Prostate gland (tissue), 2 donors: ENCODE data around the gene ITSN1.

Source experiments
- POLR2AphosphoS5 ChIP-seq: sonication (generic); formaldehyde crosslinking; IDR thresholded peaks from one replicate; pipeline ENCODE4 v1.6.1; 2017; ENCODE audit warnings: antibody characterized with exemption
- TF ChIP-seq, protein P1 (sequence below), 4 experiments: fragments of 200-600 bp in 2 of 4; fragments of 450-650 bp in 2 of 4; sonication (generic) in 2 of 4; IDR thresholded peaks; 1 replicate in 3 of 4; 2 replicates in 1 of 4; pipeline ENCODE4 v1.5.1; 2016 to 2019; ENCODE audit warnings: antibody characterized with exemption in 4 of 4, mild to moderate bottlenecking in 2 of 4, moderate library complexity in 2 of 4

DNA sequence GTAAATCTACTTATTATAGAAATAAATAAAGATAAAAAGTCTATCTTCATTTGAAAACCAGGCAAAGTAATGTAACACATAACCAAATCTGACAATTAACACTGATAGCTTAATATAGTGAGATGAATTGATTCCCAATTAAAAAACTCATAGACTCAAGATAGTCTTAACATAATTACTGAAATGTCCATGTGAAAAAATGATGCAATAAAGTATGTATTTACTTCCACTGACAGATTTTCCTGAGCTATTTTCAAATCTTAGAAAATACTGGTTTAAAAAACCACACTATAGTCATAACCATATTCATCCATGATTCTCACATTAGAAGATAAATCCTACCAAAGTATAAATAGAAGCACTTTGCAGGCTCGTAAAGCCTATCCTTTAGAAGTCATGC lies 44.2 kb upstream of the ITSN1 start:
- TF ChIP-seq POLR2AphosphoS5 = no peak
- TF ChIP-seq, protein P1, sequence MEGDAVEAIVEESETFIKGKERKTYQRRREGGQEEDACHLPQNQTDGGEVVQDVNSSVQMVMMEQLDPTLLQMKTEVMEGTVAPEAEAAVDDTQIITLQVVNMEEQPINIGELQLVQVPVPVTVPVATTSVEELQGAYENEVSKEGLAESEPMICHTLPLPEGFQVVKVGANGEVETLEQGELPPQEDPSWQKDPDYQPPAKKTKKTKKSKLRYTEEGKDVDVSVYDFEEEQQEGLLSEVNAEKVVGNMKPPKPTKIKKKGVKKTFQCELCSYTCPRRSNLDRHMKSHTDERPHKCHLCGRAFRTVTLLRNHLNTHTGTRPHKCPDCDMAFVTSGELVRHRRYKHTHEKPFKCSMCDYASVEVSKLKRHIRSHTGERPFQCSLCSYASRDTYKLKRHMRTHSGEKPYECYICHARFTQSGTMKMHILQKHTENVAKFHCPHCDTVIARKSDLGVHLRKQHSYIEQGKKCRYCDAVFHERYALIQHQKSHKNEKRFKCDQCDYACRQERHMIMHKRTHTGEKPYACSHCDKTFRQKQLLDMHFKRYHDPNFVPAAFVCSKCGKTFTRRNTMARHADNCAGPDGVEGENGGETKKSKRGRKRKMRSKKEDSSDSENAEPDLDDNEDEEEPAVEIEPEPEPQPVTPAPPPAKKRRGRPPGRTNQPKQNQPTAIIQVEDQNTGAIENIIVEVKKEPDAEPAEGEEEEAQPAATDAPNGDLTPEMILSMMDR (IDR thresholded peaks at IDR 0.05) = no peak
